ENCODE data around the gene ZNF654.
A peak's percentile ranks its signal among the peaks of the same experiment; 100 is the strongest.

Gene ZNF654

GRCh38 chr3:88057630-88058305 lies 1.3 kb upstream of the ZNF654 start:
- DNase-seq (ENCODE audit: low read depth in 1 of 2, low spot score in 1 of 2): no peak
- Histone ChIP-seq H3K27ac (replicated peaks) (peak overlapping the region; percentile 96), H3K27me3 (ENCODE audit: insufficient read depth, poor library complexity, severe bottlenecking) (no peaks in the 10 kb centered on the region)

GRCh38 chr3:88058306-88058580 lies 812 bp upstream of the ZNF654 start:
- Histone ChIP-seq H3K27me3 (ENCODE audit: insufficient read depth, poor library complexity, severe bottlenecking) (no peaks in the 10 kb centered on the region), H3K4me3 (replicated peaks; ENCODE audit: insufficient read depth, low read length) (peak overlapping the region; percentile 75), H3K27ac (replicated peaks) (peak overlapping the region; percentile 96)
- TF ChIP-seq REST (IDR thresholded peaks at IDR 0.05; ENCODE audit: insufficient replicate concordance, low read depth) (no peak), GABPA (IDR thresholded peaks at IDR 0.05; ENCODE audit: low read depth) (no peak), POLR2AphosphoS5 (IDR thresholded peaks at IDR 0.05; ENCODE audit: low read depth) (no peak), SPI1 (IDR thresholded peaks at IDR 0.05; ENCODE audit: borderline replicate concordance, low read depth) (no peak), CTCF (IDR thresholded peaks at IDR 0.05; ENCODE audit: insufficient read depth, low read length) (no peak)
- no peak for DNase-seq (ENCODE audit: low read depth in 1 of 2, low spot score in 1 of 2)

More at GRCh38 chr3:88057630-88058305, 1.3 kb upstream of the ZNF654 start:
- peak overlapping the region; percentile 75 for H3K4me3 ChIP-seq (replicated peaks; ENCODE audit: insufficient read depth, low read length)
- TF ChIP-seq POLR2AphosphoS5 (IDR thresholded peaks at IDR 0.05; ENCODE audit: low read depth): no peak
- TF ChIP-seq GABPA (IDR thresholded peaks at IDR 0.05; ENCODE audit: low read depth): no peak
- no peak for TF ChIP-seq REST (IDR thresholded peaks at IDR 0.05; ENCODE audit: insufficient replicate concordance, low read depth)
- TF ChIP-seq SPI1 (IDR thresholded peaks at IDR 0.05; ENCODE audit: borderline replicate concordance, low read depth): no peak
- TF ChIP-seq CTCF (IDR thresholded peaks at IDR 0.05; ENCODE audit: insufficient read depth, low read length): no peak

- no peak for DNase-seq (ENCODE audit: low read depth in 1 of 2, low spot score in 1 of 2)
- peak overlapping the region; percentile 82 for H3K27ac ChIP-seq (replicated peaks)
- H3K27me3 ChIP-seq (ENCODE audit: insufficient read depth, poor library complexity, severe bottlenecking): no peaks in the 10 kb centered on the region
- no peak for TF ChIP-seq POLR2AphosphoS5 (IDR thresholded peaks at IDR 0.05; ENCODE audit: low read depth)
- no peak for TF ChIP-seq CTCF (IDR thresholded peaks at IDR 0.05; ENCODE audit: insufficient read depth, low read length)
- TF ChIP-seq SPI1 (IDR thresholded peaks at IDR 0.05; ENCODE audit: borderline replicate concordance, low read depth): no peak
- no peak for TF ChIP-seq REST (IDR thresholded peaks at IDR 0.05; ENCODE audit: insufficient replicate concordance, low read depth)
- H3K4me3 ChIP-seq (replicated peaks; ENCODE audit: insufficient read depth, low read length): peak overlapping the region; percentile 92
Measured at GRCh38 chr3:88059380-88060170, 520 bp downstream of the ZNF654 start.
